Measurements from ENCODE around the gene KRT5. TPM values are rescaled to one million over a fixed set of nuclear protein-coding genes. Genes with fewer than 3 reads are reported as not detected.
"Not testable (repeated sequence)": the region's sequence is repeated elsewhere in the genome, so short reads cannot be mapped to it uniquely, and the experiment has no call there.

KRT5 gene
- total RNA-seq, 2 donors from 2014 or later, result 160 to 516 TPM

- no peak overlapping the region for H3K27ac ChIP-seq
- intact Hi-C loops (cut with DNase I), result loop anchor here (10.0 kb wide), 1 partner anchor 348 kb away; no protein-coding TSS in a partner anchor
- H3K4me1 ChIP-seq (replicated peaks), result no peaks in the 10 kb centered on the region
- no peaks in the 10 kb centered on the region for H3K36me3 ChIP-seq
- no peak for DNase-seq (ENCODE audit: low spot score)
- no peaks in the 10 kb centered on the region for H3K9me3 ChIP-seq
- WGBS, result 98% methylated on average over 1 of the region's 1 CpG
- no peak for TF ChIP-seq POLR2AphosphoS5 (IDR thresholded peaks at IDR 0.05)
- TF ChIP-seq, protein P1, sequence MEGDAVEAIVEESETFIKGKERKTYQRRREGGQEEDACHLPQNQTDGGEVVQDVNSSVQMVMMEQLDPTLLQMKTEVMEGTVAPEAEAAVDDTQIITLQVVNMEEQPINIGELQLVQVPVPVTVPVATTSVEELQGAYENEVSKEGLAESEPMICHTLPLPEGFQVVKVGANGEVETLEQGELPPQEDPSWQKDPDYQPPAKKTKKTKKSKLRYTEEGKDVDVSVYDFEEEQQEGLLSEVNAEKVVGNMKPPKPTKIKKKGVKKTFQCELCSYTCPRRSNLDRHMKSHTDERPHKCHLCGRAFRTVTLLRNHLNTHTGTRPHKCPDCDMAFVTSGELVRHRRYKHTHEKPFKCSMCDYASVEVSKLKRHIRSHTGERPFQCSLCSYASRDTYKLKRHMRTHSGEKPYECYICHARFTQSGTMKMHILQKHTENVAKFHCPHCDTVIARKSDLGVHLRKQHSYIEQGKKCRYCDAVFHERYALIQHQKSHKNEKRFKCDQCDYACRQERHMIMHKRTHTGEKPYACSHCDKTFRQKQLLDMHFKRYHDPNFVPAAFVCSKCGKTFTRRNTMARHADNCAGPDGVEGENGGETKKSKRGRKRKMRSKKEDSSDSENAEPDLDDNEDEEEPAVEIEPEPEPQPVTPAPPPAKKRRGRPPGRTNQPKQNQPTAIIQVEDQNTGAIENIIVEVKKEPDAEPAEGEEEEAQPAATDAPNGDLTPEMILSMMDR (IDR thresholded peaks at IDR 0.05), result no peak
- TF ChIP-seq POLR2A (IDR thresholded peaks at IDR 0.05), result no peak
- H3K27me3 ChIP-seq (replicated peaks; ENCODE audit: insufficient read depth), result no peaks in the 10 kb centered on the region
- H3K4me3 ChIP-seq, result no peak overlapping the region
Measured at GRCh38 chr12:52502877-52503276, 17.3 kb downstream of the KRT5 start.

DNA sequence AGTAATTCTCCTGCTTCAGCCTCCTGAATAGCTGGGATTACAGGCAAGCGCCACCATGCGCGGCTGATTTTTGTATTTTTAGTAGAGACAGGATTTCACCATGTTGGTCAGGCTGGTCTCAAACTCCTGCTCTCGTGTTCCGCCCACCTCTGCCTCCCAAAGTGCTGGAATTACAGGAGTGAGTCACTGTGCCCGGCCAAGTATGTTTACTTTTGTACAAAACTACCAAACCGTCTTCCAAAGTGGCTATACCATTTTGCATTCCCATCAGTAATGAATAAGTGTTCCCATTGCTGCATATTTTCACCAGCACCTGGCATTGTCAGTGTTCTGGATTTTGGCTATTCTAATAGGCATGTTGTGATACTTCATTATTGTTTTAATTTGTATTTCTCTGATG lies 18.7 kb downstream of the KRT5 start:
- Histone ChIP-seq H3K27ac (no peak overlapping the region), H3K9me3 (no peaks in the 10 kb centered on the region), H3K36me3 (no peaks in the 10 kb centered on the region), H3K4me1 (replicated peaks) (no peaks in the 10 kb centered on the region), H3K27me3 (replicated peaks; ENCODE audit: insufficient read depth) (no peaks in the 10 kb centered on the region), H3K4me3 (no peak overlapping the region)
- WGBS, result 85% methylated on average over 7 of the region's 7 CpGs
- intact Hi-C loops (cut with DNase I), result loop anchor here (10.0 kb wide), 1 partner anchor 347 kb away; no protein-coding TSS in a partner anchor
- DNase-seq (ENCODE audit: low spot score), result no peak
- TF ChIP-seq POLR2AphosphoS5 (IDR thresholded peaks at IDR 0.05), result no peak
- TF ChIP-seq, protein P1 (IDR thresholded peaks at IDR 0.05), result no peak
- TF ChIP-seq POLR2A (IDR thresholded peaks at IDR 0.05), result no peak

DNA sequence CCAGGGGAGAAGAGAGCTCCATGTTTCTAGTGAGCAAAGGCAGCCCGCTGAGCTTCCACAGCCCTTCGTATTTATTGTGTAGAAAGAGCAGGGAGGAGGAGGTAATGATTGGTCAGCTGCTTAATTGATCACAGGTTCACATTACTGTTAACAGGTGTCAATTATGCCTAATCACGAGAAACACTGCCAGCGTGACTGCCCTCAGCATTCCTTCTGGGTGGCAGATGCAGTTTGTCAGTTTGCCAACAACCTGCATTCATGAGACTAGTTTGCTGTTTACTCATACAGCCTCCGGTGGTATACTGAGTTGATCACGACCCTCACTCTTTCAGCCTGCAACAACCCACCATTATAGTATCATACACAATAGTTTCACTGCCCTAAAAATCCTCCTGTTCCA lies 19.6 kb downstream of the KRT5 start:
- intact Hi-C loops (cut with DNase I), result loop anchor here (10.0 kb wide), 1 partner anchor 346 kb away; no protein-coding TSS in a partner anchor
- not testable (repeated sequence) for H3K9me3 ChIP-seq; H3K27me3 ChIP-seq (replicated peaks; ENCODE audit: insufficient read depth); H3K27ac ChIP-seq; H3K4me3 ChIP-seq; H3K36me3 ChIP-seq; H3K4me1 ChIP-seq (replicated peaks); DNase-seq (ENCODE audit: low spot score)
- 87% methylated on average over 6 of the region's 6 CpGs for WGBS

DNA sequence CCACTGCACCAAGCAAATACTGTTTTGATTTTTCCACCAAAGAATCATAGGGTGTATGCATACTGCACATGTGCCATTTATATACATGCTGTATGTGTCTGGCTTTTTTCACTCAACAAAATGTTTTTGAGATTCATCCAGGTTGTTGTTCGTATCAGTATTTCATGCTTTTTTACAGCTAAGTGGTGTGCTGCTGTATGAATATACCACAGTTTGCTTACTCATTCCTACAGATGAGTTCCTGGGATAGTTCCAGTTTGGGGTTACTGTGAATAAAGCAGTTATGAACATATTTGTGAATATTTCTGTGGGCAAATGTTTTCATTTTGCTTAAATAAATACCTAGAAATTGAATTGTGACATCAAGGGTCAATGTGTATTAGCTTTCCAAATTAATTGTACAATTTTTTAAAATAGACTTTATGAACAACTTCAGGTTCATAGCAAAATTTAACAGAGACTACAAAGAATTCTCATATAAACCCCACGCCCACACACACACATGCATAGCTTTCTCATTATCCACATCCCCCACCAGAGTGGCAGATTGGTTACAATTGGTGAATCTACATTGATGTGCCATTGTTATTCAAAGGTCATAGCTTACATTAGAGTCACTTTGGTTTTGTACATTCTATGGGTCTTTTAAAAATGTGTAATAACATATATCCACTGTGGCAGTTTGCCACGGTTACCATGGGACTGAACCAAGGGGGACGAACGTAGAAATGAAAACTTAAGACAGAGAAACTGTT lies 20.2 kb downstream of the KRT5 start:
- Histone ChIP-seq H3K4me3 (no peak overlapping the region), H3K27ac (no peak overlapping the region), H3K9me3 (no peaks in the 10 kb centered on the region), H3K4me1 (replicated peaks) (no peaks in the 10 kb centered on the region), H3K27me3 (replicated peaks; ENCODE audit: insufficient read depth) (no peaks in the 10 kb centered on the region), H3K36me3 (no peaks in the 10 kb centered on the region)
- DNase-seq (ENCODE audit: low spot score), result no peak
- TF ChIP-seq, protein P1 (IDR thresholded peaks at IDR 0.05), result no peak
- TF ChIP-seq POLR2A (IDR thresholded peaks at IDR 0.05) (no peak), POLR2AphosphoS5 (IDR thresholded peaks at IDR 0.05) (no peak)
- 83% methylated on average over 5 of the region's 5 CpGs for WGBS
- intact Hi-C loops (cut with DNase I), result loop anchor here (10.0 kb wide), 1 partner anchor 345 kb away; no protein-coding TSS in a partner anchor

DNA sequence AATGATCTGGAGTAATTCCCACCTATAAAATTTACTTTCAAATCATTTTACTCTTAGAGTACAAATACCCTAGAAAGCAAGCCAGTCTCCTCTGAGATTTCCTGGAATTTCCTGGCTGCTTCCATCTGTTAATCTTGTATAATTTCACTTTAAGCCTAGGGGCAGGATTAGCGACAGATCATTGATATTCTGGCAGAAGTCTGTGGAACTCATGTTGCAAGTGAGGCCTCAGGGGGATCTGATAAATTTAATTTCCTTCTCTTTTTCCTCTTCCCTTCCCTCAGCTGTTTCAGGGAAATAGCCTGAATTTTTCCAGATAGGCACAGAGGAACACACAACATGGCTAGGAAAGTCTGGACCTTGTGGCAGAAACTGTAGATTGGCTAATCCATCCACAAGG lies 21.2 kb downstream of the KRT5 start:
- H3K4me1 ChIP-seq (replicated peaks), result no peaks in the 10 kb centered on the region

More for the DNA sequence above, 21.2 kb downstream of the KRT5 start:
- no peaks in the 10 kb centered on the region for H3K9me3 ChIP-seq
- no peak overlapping the region for H3K4me3 ChIP-seq
- TF ChIP-seq, protein P1 (IDR thresholded peaks at IDR 0.05), result no peak
- TF ChIP-seq POLR2A (IDR thresholded peaks at IDR 0.05) (no peak), POLR2AphosphoS5 (IDR thresholded peaks at IDR 0.05) (no peak)
- WGBS, result 15% methylated on average over 1 of the region's 1 CpG
- H3K36me3 ChIP-seq, result no peaks in the 10 kb centered on the region
- no peaks in the 10 kb centered on the region for H3K27me3 ChIP-seq (replicated peaks; ENCODE audit: insufficient read depth)
- DNase-seq (ENCODE audit: low spot score), result no peak
- no peak overlapping the region for H3K27ac ChIP-seq
- intact Hi-C loops (cut with DNase I), result no loop called here

Data from prostate gland (tissue), 2 donors.